Calu3 (cell line): ENCODE data around the gene IPPK. TPM values are rescaled to one million over a fixed set of nuclear protein-coding genes. Genes with fewer than 3 reads are reported as not detected.

ENCODE experiments used
- BruUV-seq: library from RNA; stranded (reverse); fragments of 400-500 nt; replicated peaks from 2 replicates; lab custom pipeline; 2021; lab: Mats Ljungman, UMichigan
- CTCF ChIA-PET: fragments of 300-600 bp; sonication (Branson Sonifier 250); formaldehyde crosslinking; loops from one replicate; lab custom pipeline; 2022; ENCODE audit warnings: antibody characterized with exemption; lab: Charles Lee
- DNase-seq: peaks from one replicate; pipeline ENCODE4 v3.0.0; 2022
- H3K27ac Mint-ChIP-seq: one replicate; pipeline ENCODE4 v1.8.0; 2022; ENCODE audit warnings: mixed read lengths; ENCODE audit not compliant: unreplicated experiment
- H3K27me3 Mint-ChIP-seq: one replicate; pipeline ENCODE4 v1.8.0; 2022; ENCODE audit warnings: mixed read lengths; ENCODE audit not compliant: unreplicated experiment
- H3K36me3 Mint-ChIP-seq: one replicate; pipeline ENCODE4 v1.8.0; 2022; ENCODE audit warnings: mild to moderate bottlenecking, moderate library complexity, mixed read lengths; ENCODE audit not compliant: insufficient read depth, unreplicated experiment
- H3K4me1 Mint-ChIP-seq: one replicate; pipeline ENCODE4 v1.8.0; 2022; ENCODE audit warnings: mild to moderate bottlenecking, low read depth, mixed read lengths; ENCODE audit not compliant: unreplicated experiment
- H3K4me3 Mint-ChIP-seq: one replicate; pipeline ENCODE4 v1.8.0; 2022; ENCODE audit warnings: mild to moderate bottlenecking, low read depth, moderate library complexity, mixed read lengths; ENCODE audit not compliant: unreplicated experiment
- H3K9me3 Mint-ChIP-seq: one replicate; pipeline ENCODE4 v1.8.0; 2022; ENCODE audit warnings: low read depth, mixed read lengths; ENCODE audit not compliant: unreplicated experiment
- intact Hi-C: fragments of 100-400 bp; cut with micrococcal nuclease; formaldehyde crosslinking; loops from one replicate; pipeline ENCODE4 v1.10.0; 2022; ENCODE audit not compliant: unreplicated experiment
- total RNA-seq: library from RNA; stranded (reverse); gene quantifications from 2 replicates; pipeline ENCODE4 v1.2.3, GENCODE V29; 2022
- TF ChIP-seq, protein P1 (sequence below): fragments of 200-600 bp; IDR thresholded peaks from one replicate; pipeline ENCODE4 v1.8.0; 2022; ENCODE audit warnings: antibody characterized with exemption; ENCODE audit not compliant: unreplicated experiment

IPPK gene
- total RNA-seq, 1 experiment from 2014 or later: 8.9 TPM

DNA sequence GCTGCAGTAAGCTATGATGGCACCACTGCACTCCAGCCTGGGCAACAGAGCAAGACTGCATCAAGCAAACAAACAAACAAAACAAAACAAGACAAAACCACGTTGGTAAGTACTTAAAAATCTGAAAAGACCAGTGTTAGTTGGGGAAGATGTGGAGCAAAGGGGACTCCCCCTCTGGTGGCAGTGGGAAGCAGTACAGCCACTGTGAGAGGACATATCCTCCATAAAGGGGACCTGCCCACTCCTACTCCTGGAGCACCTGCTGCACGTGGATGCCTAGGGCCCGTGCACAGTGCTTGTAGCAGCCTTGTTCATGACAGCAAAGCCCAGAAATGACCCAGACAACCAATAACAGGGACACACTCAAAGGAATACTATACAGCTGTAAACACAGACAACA is 17.0 kb upstream of the IPPK start:
- H3K4me1 Mint-ChIP-seq: no peaks in the 10 kb centered on the region
- no peaks in the 10 kb centered on the region for H3K27me3 Mint-ChIP-seq
- intact Hi-C loops: no loop called here
- DNase-seq: no peak
- H3K36me3 Mint-ChIP-seq: no peaks in the 10 kb centered on the region
- no peak overlapping the region for H3K27ac Mint-ChIP-seq
- H3K9me3 Mint-ChIP-seq: peaks cover 7% of the 10 kb centered on the region
- no TSS peak for BruUV-seq
- no peak overlapping the region for H3K4me3 Mint-ChIP-seq
- TF ChIP-seq, protein P1, sequence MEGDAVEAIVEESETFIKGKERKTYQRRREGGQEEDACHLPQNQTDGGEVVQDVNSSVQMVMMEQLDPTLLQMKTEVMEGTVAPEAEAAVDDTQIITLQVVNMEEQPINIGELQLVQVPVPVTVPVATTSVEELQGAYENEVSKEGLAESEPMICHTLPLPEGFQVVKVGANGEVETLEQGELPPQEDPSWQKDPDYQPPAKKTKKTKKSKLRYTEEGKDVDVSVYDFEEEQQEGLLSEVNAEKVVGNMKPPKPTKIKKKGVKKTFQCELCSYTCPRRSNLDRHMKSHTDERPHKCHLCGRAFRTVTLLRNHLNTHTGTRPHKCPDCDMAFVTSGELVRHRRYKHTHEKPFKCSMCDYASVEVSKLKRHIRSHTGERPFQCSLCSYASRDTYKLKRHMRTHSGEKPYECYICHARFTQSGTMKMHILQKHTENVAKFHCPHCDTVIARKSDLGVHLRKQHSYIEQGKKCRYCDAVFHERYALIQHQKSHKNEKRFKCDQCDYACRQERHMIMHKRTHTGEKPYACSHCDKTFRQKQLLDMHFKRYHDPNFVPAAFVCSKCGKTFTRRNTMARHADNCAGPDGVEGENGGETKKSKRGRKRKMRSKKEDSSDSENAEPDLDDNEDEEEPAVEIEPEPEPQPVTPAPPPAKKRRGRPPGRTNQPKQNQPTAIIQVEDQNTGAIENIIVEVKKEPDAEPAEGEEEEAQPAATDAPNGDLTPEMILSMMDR: no peak
- CTCF ChIA-PET: no interaction called here

DNA sequence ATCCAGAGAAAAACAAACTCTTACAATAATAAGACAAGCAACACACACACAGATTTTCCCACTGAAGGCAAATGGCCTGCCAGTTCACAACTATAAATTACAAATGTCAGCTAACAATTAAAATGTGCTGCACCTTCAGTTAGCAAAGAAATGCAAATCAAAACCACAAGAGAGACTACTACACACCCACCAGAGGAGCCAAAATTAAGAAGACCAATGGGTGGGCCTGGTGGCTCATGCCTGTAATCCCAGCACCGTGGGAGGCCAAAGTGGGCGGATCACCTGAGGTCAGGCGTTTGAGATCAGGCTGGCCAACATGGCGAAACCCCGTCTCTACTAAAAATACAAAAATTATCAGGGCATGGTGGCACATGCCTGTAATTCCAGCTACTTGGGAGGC is 15.1 kb upstream of the IPPK start:
- H3K27ac Mint-ChIP-seq: no peak overlapping the region

DNA sequence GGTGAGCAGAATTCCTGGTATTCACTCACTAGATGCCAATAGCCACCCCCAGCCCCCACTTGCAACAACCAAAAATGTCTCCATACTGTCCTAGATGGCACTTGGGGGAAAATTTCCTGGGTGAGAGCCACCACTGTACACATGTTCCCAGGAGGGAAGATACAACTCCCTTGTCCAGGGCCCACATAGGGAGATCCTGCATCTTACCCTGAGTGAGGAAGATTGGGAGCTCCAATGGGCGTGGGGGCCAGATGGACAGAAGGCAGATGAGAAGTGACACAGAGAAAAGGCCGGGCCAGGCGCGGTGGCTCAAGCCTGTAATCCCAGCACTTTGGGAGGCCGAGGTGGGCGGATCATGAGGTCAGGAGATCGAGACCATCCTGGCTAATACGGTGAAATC is 12.3 kb upstream of the IPPK start:
- H3K4me1 Mint-ChIP-seq: no peaks in the 10 kb centered on the region
- no peak for DNase-seq
- no TSS peak for BruUV-seq
- H3K27ac Mint-ChIP-seq: no peak overlapping the region
- H3K36me3 Mint-ChIP-seq: no peaks in the 10 kb centered on the region
- intact Hi-C loops: no loop called here
- TF ChIP-seq, protein P1: no peak
- H3K27me3 Mint-ChIP-seq: no peaks in the 10 kb centered on the region
- CTCF ChIA-PET: no interaction called here
- H3K9me3 Mint-ChIP-seq: no peaks in the 10 kb centered on the region
- H3K4me3 Mint-ChIP-seq: no peak overlapping the region

More for the DNA sequence above, 15.1 kb upstream of the IPPK start:
- H3K36me3 Mint-ChIP-seq: no peaks in the 10 kb centered on the region
- no peak overlapping the region for H3K4me3 Mint-ChIP-seq
- TF ChIP-seq, protein P1: no peak
- BruUV-seq: no TSS peak
- CTCF ChIA-PET: no interaction called here
- intact Hi-C loops: no loop called here
- no peak for DNase-seq
- H3K27me3 Mint-ChIP-seq: no peaks in the 10 kb centered on the region
- H3K9me3 Mint-ChIP-seq: peaks cover 1% of the 10 kb centered on the region
- no peaks in the 10 kb centered on the region for H3K4me1 Mint-ChIP-seq

DNA sequence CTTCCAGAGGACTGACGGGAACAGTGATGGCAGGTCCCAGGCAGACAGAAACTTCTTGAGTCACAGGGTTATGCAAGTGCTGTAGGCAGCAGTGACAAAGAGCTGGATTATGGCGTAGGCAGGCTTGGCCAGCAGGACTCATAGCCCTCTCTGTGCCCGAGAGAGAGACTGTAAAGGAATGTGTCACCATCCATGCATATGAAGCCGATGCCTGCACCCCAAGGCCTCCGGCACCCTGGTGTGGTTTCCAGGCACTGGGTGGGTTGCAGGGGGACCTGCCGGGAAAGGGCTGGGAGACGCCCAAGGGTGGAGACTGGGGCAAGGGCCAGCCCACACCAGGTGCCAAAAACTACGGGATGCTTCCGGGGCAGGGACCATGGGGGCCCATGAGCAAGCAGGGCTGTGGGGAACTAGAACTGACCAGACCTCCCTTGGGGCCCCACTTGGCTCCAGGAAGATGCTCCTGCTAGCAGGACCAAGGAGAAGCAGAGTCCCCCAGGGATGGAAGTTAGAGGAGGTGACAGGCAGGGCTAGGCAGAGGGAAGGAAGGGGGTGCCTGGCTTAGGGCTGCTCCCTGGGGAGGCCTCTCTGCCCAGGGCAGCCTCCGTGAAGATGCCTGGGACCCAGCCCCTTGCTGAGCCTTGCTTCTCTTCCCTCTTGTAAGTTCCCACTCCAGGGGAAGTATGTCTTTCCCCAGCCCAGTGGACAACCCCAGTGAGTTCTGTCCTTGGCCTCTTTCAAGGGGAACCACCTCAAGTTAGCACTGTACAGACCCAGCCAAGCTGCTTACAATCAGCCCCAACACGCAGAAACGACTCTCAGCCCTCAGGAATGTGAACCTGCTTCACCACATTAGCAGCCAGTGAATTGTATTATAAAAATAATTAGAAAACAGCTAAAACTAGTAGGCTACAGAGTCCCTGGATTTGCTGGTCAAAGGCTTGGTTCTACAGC is 10.5 kb upstream of the IPPK start:
- CTCF ChIA-PET: no interaction called here
- intact Hi-C loops: no loop called here
- H3K27ac Mint-ChIP-seq: no peak overlapping the region
- DNase-seq: no peak
- no peak overlapping the region for H3K4me3 Mint-ChIP-seq
- TF ChIP-seq, protein P1: no peak
- BruUV-seq: no TSS peak
- H3K36me3 Mint-ChIP-seq: no peaks in the 10 kb centered on the region
- H3K4me1 Mint-ChIP-seq: no peaks in the 10 kb centered on the region
- no peaks in the 10 kb centered on the region for H3K9me3 Mint-ChIP-seq
- H3K27me3 Mint-ChIP-seq: no peaks in the 10 kb centered on the region
